ENCODE data around the gene PSMD6.

GRCh38 chr3:63975723-63976122, 47.6 kb downstream of the PSMD6 start:
- TF ChIP-seq ZFX (IDR thresholded peaks at IDR 0.05; ENCODE audit: borderline replicate concordance), result no peak
- TF ChIP-seq CTCF (IDR thresholded peaks at IDR 0.05), result no peak

Measured in 22Rv1 (cell line).